GM20431 (cell line): ENCODE results near the gene CCDC148.
"Not testable (repeated sequence)": the region's sequence is repeated elsewhere in the genome, so short reads cannot be mapped to it uniquely, and the experiment has no call there.

Source experiments
- in situ Hi-C: fragments of 300-500 bp; cut with MseI, MboI; formaldehyde crosslinking; loops from one replicate; pipeline ENCODE4 v1.15.0; 2020; ENCODE audit warnings: low sequenced_read_pairs; ENCODE audit not compliant: unreplicated experiment

Gene CCDC148

GRCh38 chr2:158443606-158444005 is 12.9 kb downstream of the CCDC148 start:
- in situ Hi-C loops: no loop called here

- in situ Hi-C loops: not testable (repeated sequence)
These were observed 17.5 kb downstream of the CCDC148 start for GRCh38 chr2:158439062-158439461.

- in situ Hi-C loops: not testable (repeated sequence)
These were observed 22.8 kb downstream of the CCDC148 start for GRCh38 chr2:158433716-158434115.

GRCh38 chr2:158432117-158432516 is 24.4 kb downstream of the CCDC148 start:
- in situ Hi-C loops: no loop called here

GRCh38 chr2:158414538-158414937 is 42.0 kb downstream of the CCDC148 start:
- in situ Hi-C loops: no loop called here

GRCh38 chr2:158413581-158413980 is 43.0 kb downstream of the CCDC148 start:
- in situ Hi-C loops: no loop called here

GRCh38 chr2:158412206-158412605 is 44.3 kb downstream of the CCDC148 start:
- in situ Hi-C loops: no loop called here

GRCh38 chr2:158411748-158412147 is 44.8 kb downstream of the CCDC148 start:
- in situ Hi-C loops: no loop called here

GRCh38 chr2:158410132-158410531 is 46.4 kb downstream of the CCDC148 start:
- in situ Hi-C loops: no loop called here

GRCh38 chr2:158407031-158407430 is 49.5 kb downstream of the CCDC148 start:
- in situ Hi-C loops: no loop called here

GRCh38 chr2:158405341-158405740 is 51.2 kb downstream of the CCDC148 start:
- in situ Hi-C loops: no loop called here

- in situ Hi-C loops: no loop called here
These were observed 53.3 kb downstream of the CCDC148 start for GRCh38 chr2:158403237-158403636.

GRCh38 chr2:158402665-158403064 is 53.9 kb downstream of the CCDC148 start:
- in situ Hi-C loops: no loop called here

- in situ Hi-C loops: no loop called here
These were observed 61.4 kb downstream of the CCDC148 start for GRCh38 chr2:158395166-158395565.

GRCh38 chr2:158394453-158394852 is 62.1 kb downstream of the CCDC148 start:
- in situ Hi-C loops: no loop called here

GRCh38 chr2:158393886-158394285 is 62.7 kb downstream of the CCDC148 start:
- in situ Hi-C loops: no loop called here

GRCh38 chr2:158392687-158393086 is 63.9 kb downstream of the CCDC148 start:
- in situ Hi-C loops: no loop called here

GRCh38 chr2:158391876-158392275 is 64.7 kb downstream of the CCDC148 start:
- in situ Hi-C loops: no loop called here

GRCh38 chr2:158391361-158391760 is 65.2 kb downstream of the CCDC148 start:
- in situ Hi-C loops: no loop called here

GRCh38 chr2:158388159-158388558 is 68.4 kb downstream of the CCDC148 start:
- in situ Hi-C loops: no loop called here

- in situ Hi-C loops: no loop called here
These were observed 70.9 kb downstream of the CCDC148 start for GRCh38 chr2:158385646-158386045.

- in situ Hi-C loops: no loop called here
These were observed 74.6 kb downstream of the CCDC148 start for GRCh38 chr2:158381978-158382377.

- in situ Hi-C loops: no loop called here
These were observed 75.3 kb downstream of the CCDC148 start for GRCh38 chr2:158381205-158381604.
